K562 (cell line): ENCODE data around the gene KLF5. TPM values are rescaled to one million over a fixed set of nuclear protein-coding genes. Genes with fewer than 3 reads are reported as not detected.
A peak's percentile ranks its signal among the peaks of the same experiment; 100 is the strongest.

Experiments used
- BMI1 ChIP-seq: fragments of 150-350 bp; IDR thresholded peaks from 2 replicates; pipeline ENCODE4 v1.6.1; 2014; ENCODE audit warnings: low read length
- CREB1 ChIP-seq, 2 experiments: sonication (generic) in 1 of 2; formaldehyde crosslinking in 1 of 2; IDR thresholded peaks; 2 replicates each; pipeline versions ENCODE4 v1.6.1 to v1.8.0; 2012 to 2022; ENCODE audit warnings: inconsistent platforms in 1 of 2, mild to moderate bottlenecking in 1 of 2, missing genetic modification reagents in 1 of 2, moderate library complexity in 1 of 2
- CREM ChIP-seq: IDR thresholded peaks from 2 replicates; pipeline ENCODE4 v1.6.1; 2014; ENCODE audit warnings: antibody characterized with exemption, low read depth
- JUNB ChIP-seq: fragments of 450-650 bp; formaldehyde crosslinking; conservative IDR thresholded peaks from 2 replicates; pipeline ENCODE4 v1.4.0; 2020; ENCODE audit warnings: mild to moderate bottlenecking
- JUND ChIP-seq, 2 experiments: IDR thresholded peaks; 2 replicates in 1 of 2; 3 replicates in 1 of 2; pipeline ENCODE4 v1.6.1; 2011; ENCODE audit warnings: borderline replicate concordance in 2 of 2, low read depth in 2 of 2, low read length in 2 of 2, improper control_type of control experiment in 1 of 2, missing biosample characterization in 1 of 2, missing genetic modification characterization in 1 of 2, missing genetic modification reagents in 1 of 2
- MTA2 ChIP-seq: fragments of 450-650 bp; IDR thresholded peaks from 2 replicates; pipeline ENCODE4 v1.6.1; 2016; ENCODE audit warnings: low read depth
- THRAP3 ChIP-seq: fragments of 450-650 bp; IDR thresholded peaks from 2 replicates; pipeline ENCODE4 v1.6.1; 2016; ENCODE audit warnings: mild to moderate bottlenecking, inconsistent platforms, borderline replicate concordance
- ZFP1 ChIP-seq: fragments of 450-650 bp; formaldehyde crosslinking; IDR thresholded peaks from 2 replicates; pipeline ENCODE4 v1.4.0; 2020; ENCODE audit warnings: mild to moderate bottlenecking, mixed read lengths
- ZNF324 ChIP-seq: fragments of 250-450 bp; sonication (Bioruptor Pico); IDR thresholded peaks from 2 replicates; pipeline ENCODE4 v1.4.0; 2020; ENCODE audit warnings: mild to moderate bottlenecking
- polyA plus RNA-seq, 8 experiments: library from polyadenylated mRNA; depleted of rRNA in 4 of 8; stranded (reverse) in 5 of 8; unstranded in 3 of 8; fragments of >200 nt; fragmentation: Nextera tagmentation in 2 of 8; fragmentation: Illumina TruSeq in 1 of 8; extraction: Ambion mirVana in 2 of 8; extraction: Trizol in 1 of 8; gene quantifications; 2 replicates each; pipeline versions ENCODE4 v1.2.1 to v1.2.3, GENCODE V29; 2011 to 2014; ENCODE audit warnings: inconsistent platforms in 1 of 8, missing spikeins in 1 of 8
- total RNA-seq, 7 experiments: library from RNA; depleted of rRNA in 6 of 7; stranded (reverse); fragments of >200 nt in 6 of 7; fragmentation: Illumina TruSeq in 2 of 7; extraction: Trizol in 2 of 7; gene quantifications; 2 replicates each; pipeline versions ENCODE4 v1.2.1 to v1.2.3, GENCODE V29; 2011 to 2021; ENCODE audit warnings: low replicate concordance in 1 of 7
- TF ChIP-seq, protein P1 (sequence below): fragments of 450-650 bp; IDR thresholded peaks from 2 replicates; pipeline ENCODE4 v1.6.1; 2016; ENCODE audit warnings: mild to moderate bottlenecking, moderate library complexity
- TF ChIP-seq, protein P2 (sequence below): sonication (generic); formaldehyde crosslinking; IDR thresholded peaks from 2 replicates; pipeline ENCODE4 v1.8.1; 2023; ENCODE audit warnings: mild to moderate bottlenecking, missing genetic modification reagents
- TF ChIP-seq, protein P3 (sequence below): fragments of 250-450 bp; sonication (Bioruptor Pico); IDR thresholded peaks from 2 replicates; pipeline ENCODE4 v1.8.0; 2021; ENCODE audit warnings: moderate library complexity, mild to moderate bottlenecking, inconsistent platforms

KLF5 gene
- total and polyA plus RNA-seq, 9 of the 15 experiments (the other 6 are each of a cell fraction or from before 2014, with no cell fraction given), result 0.17 to 1.0 (median 0.36) TPM

DNA sequence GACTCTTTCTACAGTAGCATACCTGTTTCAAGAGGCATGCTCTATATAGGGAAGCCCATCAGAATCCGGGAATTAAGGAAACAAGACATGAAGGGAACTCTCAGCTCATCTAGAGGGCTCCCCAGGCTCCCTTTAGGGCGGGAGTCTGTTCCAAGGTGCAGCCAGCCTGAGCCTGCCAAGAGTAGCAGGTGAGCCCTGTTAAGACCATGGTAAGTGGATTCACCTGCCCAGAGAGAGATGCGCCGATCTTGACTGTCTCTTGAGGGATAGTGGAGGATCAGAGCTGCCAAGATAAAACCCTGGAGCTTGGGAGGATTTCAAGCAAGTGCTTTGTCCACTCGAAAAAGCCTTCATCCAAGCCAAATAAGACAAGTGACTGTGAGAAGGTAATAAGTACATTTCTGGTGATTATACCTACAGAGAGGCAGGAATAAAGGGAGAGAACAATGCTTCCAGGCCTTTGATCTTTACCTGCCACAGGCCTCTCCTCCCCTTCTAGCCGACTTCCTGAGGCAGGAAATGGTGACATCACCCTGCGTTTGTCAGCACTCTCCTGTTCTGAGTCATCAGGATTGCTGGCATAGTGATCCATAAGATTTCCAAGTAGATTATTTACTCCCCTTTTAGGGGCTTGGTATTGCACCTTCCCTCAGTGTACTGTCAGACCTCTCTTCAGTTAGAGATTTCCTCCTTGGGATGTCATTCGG, 31.5 kb downstream of the KLF5 start (continued):
- TF ChIP-seq, protein P1, sequence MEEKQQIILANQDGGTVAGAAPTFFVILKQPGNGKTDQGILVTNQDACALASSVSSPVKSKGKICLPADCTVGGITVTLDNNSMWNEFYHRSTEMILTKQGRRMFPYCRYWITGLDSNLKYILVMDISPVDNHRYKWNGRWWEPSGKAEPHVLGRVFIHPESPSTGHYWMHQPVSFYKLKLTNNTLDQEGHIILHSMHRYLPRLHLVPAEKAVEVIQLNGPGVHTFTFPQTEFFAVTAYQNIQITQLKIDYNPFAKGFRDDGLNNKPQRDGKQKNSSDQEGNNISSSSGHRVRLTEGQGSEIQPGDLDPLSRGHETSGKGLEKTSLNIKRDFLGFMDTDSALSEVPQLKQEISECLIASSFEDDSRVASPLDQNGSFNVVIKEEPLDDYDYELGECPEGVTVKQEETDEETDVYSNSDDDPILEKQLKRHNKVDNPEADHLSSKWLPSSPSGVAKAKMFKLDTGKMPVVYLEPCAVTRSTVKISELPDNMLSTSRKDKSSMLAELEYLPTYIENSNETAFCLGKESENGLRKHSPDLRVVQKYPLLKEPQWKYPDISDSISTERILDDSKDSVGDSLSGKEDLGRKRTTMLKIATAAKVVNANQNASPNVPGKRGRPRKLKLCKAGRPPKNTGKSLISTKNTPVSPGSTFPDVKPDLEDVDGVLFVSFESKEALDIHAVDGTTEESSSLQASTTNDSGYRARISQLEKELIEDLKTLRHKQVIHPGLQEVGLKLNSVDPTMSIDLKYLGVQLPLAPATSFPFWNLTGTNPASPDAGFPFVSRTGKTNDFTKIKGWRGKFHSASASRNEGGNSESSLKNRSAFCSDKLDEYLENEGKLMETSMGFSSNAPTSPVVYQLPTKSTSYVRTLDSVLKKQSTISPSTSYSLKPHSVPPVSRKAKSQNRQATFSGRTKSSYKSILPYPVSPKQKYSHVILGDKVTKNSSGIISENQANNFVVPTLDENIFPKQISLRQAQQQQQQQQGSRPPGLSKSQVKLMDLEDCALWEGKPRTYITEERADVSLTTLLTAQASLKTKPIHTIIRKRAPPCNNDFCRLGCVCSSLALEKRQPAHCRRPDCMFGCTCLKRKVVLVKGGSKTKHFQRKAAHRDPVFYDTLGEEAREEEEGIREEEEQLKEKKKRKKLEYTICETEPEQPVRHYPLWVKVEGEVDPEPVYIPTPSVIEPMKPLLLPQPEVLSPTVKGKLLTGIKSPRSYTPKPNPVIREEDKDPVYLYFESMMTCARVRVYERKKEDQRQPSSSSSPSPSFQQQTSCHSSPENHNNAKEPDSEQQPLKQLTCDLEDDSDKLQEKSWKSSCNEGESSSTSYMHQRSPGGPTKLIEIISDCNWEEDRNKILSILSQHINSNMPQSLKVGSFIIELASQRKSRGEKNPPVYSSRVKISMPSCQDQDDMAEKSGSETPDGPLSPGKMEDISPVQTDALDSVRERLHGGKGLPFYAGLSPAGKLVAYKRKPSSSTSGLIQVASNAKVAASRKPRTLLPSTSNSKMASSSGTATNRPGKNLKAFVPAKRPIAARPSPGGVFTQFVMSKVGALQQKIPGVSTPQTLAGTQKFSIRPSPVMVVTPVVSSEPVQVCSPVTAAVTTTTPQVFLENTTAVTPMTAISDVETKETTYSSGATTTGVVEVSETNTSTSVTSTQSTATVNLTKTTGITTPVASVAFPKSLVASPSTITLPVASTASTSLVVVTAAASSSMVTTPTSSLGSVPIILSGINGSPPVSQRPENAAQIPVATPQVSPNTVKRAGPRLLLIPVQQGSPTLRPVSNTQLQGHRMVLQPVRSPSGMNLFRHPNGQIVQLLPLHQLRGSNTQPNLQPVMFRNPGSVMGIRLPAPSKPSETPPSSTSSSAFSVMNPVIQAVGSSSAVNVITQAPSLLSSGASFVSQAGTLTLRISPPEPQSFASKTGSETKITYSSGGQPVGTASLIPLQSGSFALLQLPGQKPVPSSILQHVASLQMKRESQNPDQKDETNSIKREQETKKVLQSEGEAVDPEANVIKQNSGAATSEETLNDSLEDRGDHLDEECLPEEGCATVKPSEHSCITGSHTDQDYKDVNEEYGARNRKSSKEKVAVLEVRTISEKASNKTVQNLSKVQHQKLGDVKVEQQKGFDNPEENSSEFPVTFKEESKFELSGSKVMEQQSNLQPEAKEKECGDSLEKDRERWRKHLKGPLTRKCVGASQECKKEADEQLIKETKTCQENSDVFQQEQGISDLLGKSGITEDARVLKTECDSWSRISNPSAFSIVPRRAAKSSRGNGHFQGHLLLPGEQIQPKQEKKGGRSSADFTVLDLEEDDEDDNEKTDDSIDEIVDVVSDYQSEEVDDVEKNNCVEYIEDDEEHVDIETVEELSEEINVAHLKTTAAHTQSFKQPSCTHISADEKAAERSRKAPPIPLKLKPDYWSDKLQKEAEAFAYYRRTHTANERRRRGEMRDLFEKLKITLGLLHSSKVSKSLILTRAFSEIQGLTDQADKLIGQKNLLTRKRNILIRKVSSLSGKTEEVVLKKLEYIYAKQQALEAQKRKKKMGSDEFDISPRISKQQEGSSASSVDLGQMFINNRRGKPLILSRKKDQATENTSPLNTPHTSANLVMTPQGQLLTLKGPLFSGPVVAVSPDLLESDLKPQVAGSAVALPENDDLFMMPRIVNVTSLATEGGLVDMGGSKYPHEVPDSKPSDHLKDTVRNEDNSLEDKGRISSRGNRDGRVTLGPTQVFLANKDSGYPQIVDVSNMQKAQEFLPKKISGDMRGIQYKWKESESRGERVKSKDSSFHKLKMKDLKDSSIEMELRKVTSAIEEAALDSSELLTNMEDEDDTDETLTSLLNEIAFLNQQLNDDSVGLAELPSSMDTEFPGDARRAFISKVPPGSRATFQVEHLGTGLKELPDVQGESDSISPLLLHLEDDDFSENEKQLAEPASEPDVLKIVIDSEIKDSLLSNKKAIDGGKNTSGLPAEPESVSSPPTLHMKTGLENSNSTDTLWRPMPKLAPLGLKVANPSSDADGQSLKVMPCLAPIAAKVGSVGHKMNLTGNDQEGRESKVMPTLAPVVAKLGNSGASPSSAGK, result no peak
- no peak for TF ChIP-seq THRAP3
- TF ChIP-seq, protein P2, sequence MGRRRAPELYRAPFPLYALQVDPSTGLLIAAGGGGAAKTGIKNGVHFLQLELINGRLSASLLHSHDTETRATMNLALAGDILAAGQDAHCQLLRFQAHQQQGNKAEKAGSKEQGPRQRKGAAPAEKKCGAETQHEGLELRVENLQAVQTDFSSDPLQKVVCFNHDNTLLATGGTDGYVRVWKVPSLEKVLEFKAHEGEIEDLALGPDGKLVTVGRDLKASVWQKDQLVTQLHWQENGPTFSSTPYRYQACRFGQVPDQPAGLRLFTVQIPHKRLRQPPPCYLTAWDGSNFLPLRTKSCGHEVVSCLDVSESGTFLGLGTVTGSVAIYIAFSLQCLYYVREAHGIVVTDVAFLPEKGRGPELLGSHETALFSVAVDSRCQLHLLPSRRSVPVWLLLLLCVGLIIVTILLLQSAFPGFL (CRISPR knock-in tag), result no peak
- no peak for TF ChIP-seq ZNF324 (CRISPR knock-in tag)
- TF ChIP-seq CREM, result peak; percentile 58; the same call in 1 of the 2 replicates
- no peak for TF ChIP-seq BMI1
- TF ChIP-seq, protein P3, sequence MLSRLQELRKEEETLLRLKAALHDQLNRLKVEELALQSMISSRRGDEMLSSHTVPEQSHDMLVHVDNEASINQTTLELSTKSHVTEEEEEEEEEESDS, result no peak
- no peak for TF ChIP-seq MTA2
- TF ChIP-seq CREB1 (IDR thresholded peaks at IDR 0.05), result no peak
- no peak for TF ChIP-seq CREB1 (CRISPR knock-in tag; IDR thresholded peaks at IDR 0.05)
- peak; percentile 54; the same call in 1 of the 2 replicates for TF ChIP-seq JUNB (CRISPR knock-in tag)
- TF ChIP-seq ZFP1 (CRISPR knock-in tag), result no peak
- TF ChIP-seq JUND (IDR thresholded peaks at IDR 0.05; ENCODE audit: borderline replicate concordance, low read depth, low read length), result peak; percentile 95
- TF ChIP-seq JUND (tag; IDR thresholded peaks at IDR 0.05; ENCODE audit: borderline replicate concordance, low read depth, low read length), result peak; percentile 92
